GM20431 (cell line): ENCODE data around the gene GPR21.

ENCODE experiments used
- in situ Hi-C: fragments of 300-500 bp; cut with MseI, MboI; formaldehyde crosslinking; loops from one replicate; pipeline ENCODE4 v1.15.0; 2020; ENCODE audit warnings: low sequenced_read_pairs; ENCODE audit not compliant: unreplicated experiment

Gene GPR21

DNA sequence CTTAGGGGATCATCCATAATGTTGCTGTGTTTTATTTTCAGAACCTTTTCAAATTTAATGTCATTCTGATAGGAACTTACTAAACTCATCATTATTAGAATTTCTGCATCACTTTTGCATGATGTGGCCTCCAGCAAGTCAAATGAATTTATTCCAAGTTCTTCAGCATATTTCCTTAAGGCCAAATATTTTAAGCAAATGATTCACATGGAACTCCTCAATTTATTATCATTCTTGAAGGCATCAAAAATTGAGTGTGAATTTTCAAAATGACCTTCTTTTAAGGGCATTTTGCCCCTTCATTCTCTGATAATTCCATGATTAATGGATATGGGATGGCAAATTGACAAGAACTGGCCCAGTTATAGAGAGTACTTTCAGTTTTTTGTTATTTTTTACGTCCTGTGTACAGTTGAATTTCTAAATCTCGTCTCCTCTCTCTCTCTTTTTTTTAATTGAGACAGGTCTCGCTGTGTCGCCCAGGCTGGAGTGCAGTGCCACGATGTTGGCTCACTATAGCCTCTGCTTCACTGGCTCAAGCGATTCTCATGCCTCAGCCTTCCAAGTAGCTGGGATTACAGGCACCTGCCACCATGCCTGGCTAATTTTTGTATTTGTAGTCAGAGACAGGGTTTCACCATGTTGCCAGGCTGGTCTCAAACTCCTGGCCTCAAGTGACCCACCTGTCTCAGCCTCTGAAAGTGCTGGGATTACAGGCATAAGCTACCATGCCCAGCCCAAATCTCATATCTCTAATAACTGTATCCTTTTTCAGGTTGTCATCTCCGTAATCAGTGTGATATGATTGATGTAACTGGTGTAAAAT lies 29.1 kb downstream of the GPR21 start:
- in situ Hi-C loops, result no loop called here

DNA sequence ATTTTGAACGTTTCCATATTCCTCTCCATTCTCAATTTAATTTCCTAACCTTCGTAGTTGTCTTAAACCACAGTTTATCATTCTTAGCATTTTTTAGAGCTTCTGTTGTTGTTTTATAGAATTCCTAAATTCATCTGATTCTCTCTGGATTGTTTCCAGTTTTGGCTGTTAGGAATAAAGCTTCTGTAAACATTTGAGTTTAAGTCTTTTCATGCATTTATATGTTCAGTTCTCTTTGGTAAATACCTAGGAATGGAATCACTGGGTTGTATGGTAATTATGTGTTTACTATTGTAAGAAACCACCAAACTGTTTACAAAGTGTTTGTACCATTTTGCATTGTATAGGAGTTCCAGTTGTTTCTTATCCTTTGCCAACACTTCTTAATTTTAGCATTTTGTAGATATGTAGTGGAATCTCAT lies 29.7 kb downstream of the GPR21 start:
- in situ Hi-C loops, result no loop called here

DNA sequence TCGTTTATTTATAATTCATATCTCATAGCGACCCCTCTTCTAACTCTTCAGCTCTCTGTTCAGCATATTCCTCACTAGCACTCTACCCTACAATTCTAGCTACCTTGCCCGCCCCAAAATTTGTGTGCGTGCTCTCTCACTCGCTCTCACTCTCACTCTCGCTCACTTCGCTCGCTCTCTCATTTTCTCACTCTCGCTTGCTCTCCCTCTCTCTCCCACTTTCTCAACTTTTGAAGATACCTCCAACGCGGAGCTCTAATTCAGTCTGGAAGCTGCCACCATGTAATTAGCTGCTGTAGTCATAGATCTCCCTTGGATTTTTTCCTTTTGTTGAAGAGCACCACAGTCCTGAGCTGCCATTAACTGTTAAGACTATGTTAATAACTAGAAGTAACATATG lies 30.4 kb downstream of the GPR21 start:
- in situ Hi-C loops, result no loop called here

DNA sequence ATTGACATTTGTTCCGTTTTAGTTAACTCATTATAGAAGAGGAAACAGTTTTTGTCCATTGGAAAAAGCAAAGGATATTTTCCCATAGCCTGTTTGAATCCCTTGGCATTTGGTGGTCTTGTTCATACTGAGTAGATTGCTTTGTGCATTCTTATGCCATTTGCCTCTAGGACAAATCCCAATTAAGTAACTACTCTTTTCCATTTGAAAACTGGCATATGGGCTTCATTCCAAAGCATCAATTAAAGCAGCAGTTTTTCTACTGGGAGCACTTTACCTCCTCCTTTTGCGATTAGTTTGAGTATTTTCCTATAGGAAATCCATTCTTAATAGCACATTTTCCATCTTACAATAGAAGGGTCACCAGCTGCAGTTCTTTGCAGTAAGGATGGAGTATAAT lies 31.2 kb downstream of the GPR21 start:
- in situ Hi-C loops, result no loop called here

- in situ Hi-C loops, result no loop called here
These were observed 31.7 kb downstream of the GPR21 start for GRCh38 chr9:123065196-123065595.

GRCh38 chr9:123067136-123067535 lies 33.7 kb downstream of the GPR21 start:
- in situ Hi-C loops, result no loop called here

GRCh38 chr9:123069010-123069481 lies 35.6 kb downstream of the GPR21 start:
- in situ Hi-C loops, result no loop called here

DNA sequence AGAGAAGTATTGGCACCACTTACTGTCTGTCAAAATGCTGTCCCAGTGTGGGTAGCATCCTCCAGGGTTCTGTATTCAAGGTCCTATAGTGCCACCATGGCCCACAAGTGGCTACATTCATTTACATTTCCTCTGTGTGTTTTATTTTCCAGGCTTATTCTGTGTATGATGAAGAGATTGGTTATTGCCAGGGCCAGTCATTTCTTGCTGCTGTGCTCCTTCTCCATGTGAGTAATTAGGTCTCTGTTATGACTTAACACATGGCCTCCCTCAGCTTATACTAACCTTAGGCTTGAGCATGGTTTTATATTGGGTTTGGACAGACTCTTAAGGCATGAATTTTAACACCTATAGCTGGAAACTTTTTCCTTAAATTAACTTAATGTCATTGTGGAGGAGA lies 36.7 kb downstream of the GPR21 start:
- in situ Hi-C loops, result no loop called here

GRCh38 chr9:123072407-123072995 lies 39.0 kb downstream of the GPR21 start:
- in situ Hi-C loops, result no loop called here

DNA sequence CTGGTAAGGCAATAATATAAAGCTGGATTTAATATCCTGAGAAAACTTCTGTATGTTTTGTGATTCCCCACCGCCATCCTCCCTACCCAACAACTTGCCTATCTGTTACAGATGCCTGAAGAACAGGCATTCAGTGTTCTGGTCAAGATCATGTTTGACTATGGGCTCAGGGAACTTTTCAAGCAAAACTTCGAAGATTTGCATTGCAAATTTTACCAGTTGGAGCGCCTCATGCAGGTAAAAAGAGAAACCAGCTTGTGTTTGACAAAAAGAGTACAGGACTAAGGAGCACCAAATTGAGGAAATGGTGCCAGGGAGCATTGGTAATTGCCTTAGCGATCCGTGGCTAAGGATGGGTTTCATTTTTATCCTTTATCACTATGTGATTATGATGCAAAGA lies 40.0 kb downstream of the GPR21 start:
- in situ Hi-C loops, result no loop called here

GRCh38 chr9:123073991-123074422 lies 40.5 kb downstream of the GPR21 start:
- in situ Hi-C loops, result no loop called here

- in situ Hi-C loops, result no loop called here
These were observed 41.2 kb downstream of the GPR21 start for GRCh38 chr9:123074628-123075027.

GRCh38 chr9:123080444-123080843 lies 47.0 kb downstream of the GPR21 start:
- in situ Hi-C loops, result loop anchor here (10.0 kb wide), 1 partner anchor 264 kb away; no protein-coding TSS in a partner anchor

DNA sequence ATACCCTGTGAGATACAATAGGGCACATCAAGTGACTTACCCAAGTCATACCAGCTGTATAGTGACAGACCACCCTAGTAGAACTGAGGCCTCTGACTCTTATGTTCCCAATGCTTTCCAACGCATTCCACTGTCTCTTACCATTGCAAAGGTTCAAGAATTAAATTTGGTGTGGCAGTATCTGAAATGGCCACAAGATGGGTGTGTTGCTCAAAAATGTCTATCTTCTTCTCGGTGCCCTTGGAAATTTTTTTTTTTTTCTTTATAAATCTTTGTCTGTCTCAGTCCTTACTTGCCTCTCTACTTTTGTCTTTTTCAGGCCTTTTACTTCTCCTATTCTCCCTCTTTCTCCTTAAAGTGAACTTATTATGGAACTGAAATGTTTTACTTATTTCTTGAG lies 48.4 kb downstream of the GPR21 start:
- in situ Hi-C loops, result loop anchor here (10.0 kb wide), 1 partner anchor 263 kb away; no protein-coding TSS in a partner anchor

DNA sequence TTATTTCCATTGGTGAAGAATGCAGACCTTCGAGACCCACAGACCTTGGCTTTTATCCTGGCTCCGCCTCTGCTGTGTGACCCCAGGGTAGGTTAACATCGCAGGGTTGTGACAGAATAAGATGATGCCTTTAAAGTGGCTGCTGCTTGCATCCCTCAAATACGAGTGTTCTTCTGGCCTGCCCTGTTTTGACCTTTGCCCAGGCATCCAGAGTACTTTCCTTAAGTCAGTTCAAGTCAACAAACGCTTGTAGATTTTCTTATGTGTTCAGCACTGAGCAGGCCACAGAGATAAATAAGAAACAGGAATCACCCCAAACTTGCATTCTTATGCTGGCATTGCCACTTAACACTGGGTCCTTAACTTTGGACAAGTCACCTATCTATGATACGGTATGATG lies 50.2 kb downstream of the GPR21 start:
- in situ Hi-C loops, result loop anchor here (10.0 kb wide), 1 partner anchor 261 kb away; no protein-coding TSS in a partner anchor

GRCh38 chr9:123084256-123084655 lies 50.8 kb downstream of the GPR21 start:
- in situ Hi-C loops, result loop anchor here (10.0 kb wide), 1 partner anchor 261 kb away; no protein-coding TSS in a partner anchor
